Smooth muscle cell of the pulmonary artery (primary cell): ENCODE results near the gene ENO1. TPM values are rescaled to one million over a fixed set of nuclear protein-coding genes. Genes with fewer than 3 reads are reported as not detected.

Source experiments
- total RNA-seq: library from RNA; depleted of rRNA; stranded (reverse); fragments of >200 nt; gene quantifications from 2 replicates; pipeline ENCODE4 v1.2.3, GENCODE V29; 2014

The ENO1 gene
- 2,217 and 2,300 TPM in 2 replicates for total RNA-seq

GRCh38 chr1:8878448-8878697, at the start of gene ENO1:
ENO1 (minus strand) TSS chr1:8878686; CDS start chr1:8874908, 3,778 bp downstream.

DNA sequence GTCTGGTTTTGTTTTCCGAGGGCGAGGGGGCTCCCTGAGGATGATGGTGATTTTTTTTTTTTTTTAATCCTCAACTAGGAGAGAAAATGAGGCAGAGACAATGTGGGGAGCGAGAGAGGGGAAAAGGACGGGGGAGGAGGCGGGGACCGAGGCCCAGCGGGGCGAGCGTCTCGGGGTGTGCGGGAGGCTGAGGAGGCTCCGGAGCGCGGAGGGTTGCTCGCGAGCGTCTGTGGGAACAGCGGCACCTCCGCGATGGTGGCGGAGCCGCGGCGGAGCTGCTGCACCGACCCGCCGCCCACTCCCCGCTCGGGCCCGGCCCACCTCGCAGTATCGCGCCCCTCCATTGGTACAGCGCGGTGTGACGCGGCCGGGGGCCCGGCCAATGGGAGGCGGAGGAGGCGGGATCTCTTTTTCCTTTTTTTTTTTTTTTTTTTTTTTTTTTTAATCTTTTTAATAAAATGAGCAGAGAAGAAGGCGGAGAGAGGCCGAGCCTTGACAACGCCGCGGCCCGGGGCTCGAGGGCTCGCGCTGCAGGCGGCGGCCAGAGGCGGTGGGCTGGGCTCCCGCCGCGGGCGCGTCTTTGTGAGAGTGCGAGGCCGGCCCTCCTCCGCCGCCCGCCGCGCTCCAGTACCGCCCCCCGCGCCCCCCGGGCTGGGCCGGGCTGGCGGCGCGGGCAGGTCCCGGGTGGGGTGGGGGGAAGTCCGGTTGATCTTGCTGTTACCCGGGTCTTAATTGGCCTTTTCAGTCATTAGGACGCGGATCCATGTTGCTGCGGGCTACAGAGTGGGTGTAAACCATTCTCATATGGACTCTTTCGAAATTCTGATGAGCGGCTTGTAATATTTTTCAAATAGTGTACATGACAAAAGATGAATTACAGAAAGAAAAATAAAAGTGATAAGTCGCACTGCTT, 60.8 kb downstream of the ENO1 start, which contains the start of gene RERE:
TSS of gene RERE (minus strand) at position 229 of the 913 bp plus-strand sequence.

Other genes with a start within 250 kb of the ENO1 start
- 60.9 and 72.9 TPM in 2 replicates for gene RERE, start 61.0 kb downstream of the ENO1 start, total RNA-seq
- not detected in 2 replicates for gene CA6, start 67.2 kb upstream of the ENO1 start, total RNA-seq
- not detected in 2 replicates for gene SLC2A7, start 147.7 kb upstream of the ENO1 start, total RNA-seq
- gene SLC2A5, start 190.9 kb upstream of the ENO1 start, total RNA-seq = 3.7 and 25.9 TPM in 2 replicates